HAP-1 (cell line): Measurements from ENCODE around the gene MAP6.
"Not testable (repeated sequence)": the region's sequence is repeated elsewhere in the genome, so short reads cannot be mapped to it uniquely, and the experiment has no call there.

Experiments used
- DNase-seq, 2 experiments: peaks; one replicate each; pipeline ENCODE4 v3.0.0-alpha.2; 2016 to 2020; ENCODE audit warnings: low spot score in 2 of 2
- H3K27me3 ChIP-seq: fragments of 250-450 bp; sonication (Bioruptor Pico); 2 replicates; pipeline ENCODE4 v1.5.1; 2020; ENCODE audit warnings: low read depth, mild to moderate bottlenecking, moderate library complexity
- H3K36me3 ChIP-seq: fragments of 250-450 bp; sonication (Bioruptor Pico); replicated peaks from 2 replicates; pipeline ENCODE4 v1.5.1; 2020; ENCODE audit warnings: mild to moderate bottlenecking
- H3K4me1 ChIP-seq: fragments of 250-450 bp; sonication (Bioruptor Pico); 2 replicates; pipeline ENCODE4 v1.5.1; 2020; ENCODE audit warnings: mild to moderate bottlenecking
- H3K4me3 ChIP-seq: fragments of 250-450 bp; sonication (Bioruptor Pico); 2 replicates; pipeline ENCODE4 v1.5.1; 2020; ENCODE audit warnings: mild to moderate bottlenecking, moderate library complexity
- H3K9me3 ChIP-seq: fragments of 250-450 bp; sonication (Bioruptor Pico); 2 replicates; pipeline ENCODE4 v1.5.1; 2020; ENCODE audit warnings: mild to moderate bottlenecking, moderate library complexity
- in situ Hi-C: fragments of 300-500 bp; cut with MboI; formaldehyde crosslinking; loops from 3 replicates; pipeline ENCODE4 v1.14.3; 2020; ENCODE audit warnings: low sequenced_read_pairs, inconsistent platforms, mixed read lengths

MAP6 gene

GRCh38 chr11:75683856-75684255 is 15.0 kb upstream of the MAP6 start:
- H3K36me3 ChIP-seq, in situ Hi-C loops, H3K4me1 ChIP-seq, DNase-seq, H3K4me3 ChIP-seq, H3K9me3 ChIP-seq: not testable (repeated sequence)
- H3K27me3 ChIP-seq = peaks cover 15% of the 10 kb centered on the region

GRCh38 chr11:75679566-75679965 is 10.7 kb upstream of the MAP6 start:
- Histone ChIP-seq H3K27me3 (peaks cover 26% of the 10 kb centered on the region), H3K36me3 (no peaks in the 10 kb centered on the region)
- in situ Hi-C loops = no loop called here

GRCh38 chr11:75678620-75679259 is 9.9 kb upstream of the MAP6 start:
- Histone ChIP-seq H3K4me3 (no peak overlapping the region), H3K36me3 (no peaks in the 10 kb centered on the region), H3K27me3 (peaks cover 20% of the 10 kb centered on the region; the same call in 1 of the 2 replicates), H3K9me3 (0 out of 2 replicates have a peak, but pooled peaks cover 3% of the 10 kb centered on the region), H3K4me1 (no peaks in the 10 kb centered on the region)
- DNase-seq = no peak
- in situ Hi-C loops = no loop called here

More at GRCh38 chr11:75679566-75679965, 10.7 kb upstream of the MAP6 start:
- 0 out of 2 replicates have a peak, but pooled peaks cover 5% of the 10 kb centered on the region for H3K9me3 ChIP-seq
- no peaks in the 10 kb centered on the region for H3K4me1 ChIP-seq
- DNase-seq = no peak
- no peak overlapping the region for H3K4me3 ChIP-seq

- in situ Hi-C loops = no loop called here
- no peaks in the 10 kb centered on the region for H3K4me1 ChIP-seq
- H3K27me3 ChIP-seq = peaks cover 15% of the 10 kb centered on the region; the same call in 1 of the 2 replicates
- H3K9me3 ChIP-seq = 0 out of 2 replicates have a peak, but pooled peaks cover 3% of the 10 kb centered on the region
- H3K36me3 ChIP-seq = no peaks in the 10 kb centered on the region
- no peak for DNase-seq
- H3K4me3 ChIP-seq = no peak overlapping the region
Observed at GRCh38 chr11:75677909-75678308, 9.1 kb upstream of the MAP6 start.

- in situ Hi-C loops = no loop called here
Observed at GRCh38 chr11:75677275-75677674, 8.4 kb upstream of the MAP6 start.

GRCh38 chr11:75673977-75674582 is 5.2 kb upstream of the MAP6 start:
- DNase-seq = no peak
- no peaks in the 10 kb centered on the region for H3K4me1 ChIP-seq
- peaks cover 33% of the 10 kb centered on the region for H3K27me3 ChIP-seq
- H3K9me3 ChIP-seq = 0 out of 2 replicates have a peak, but pooled peaks cover 3% of the 10 kb centered on the region
- in situ Hi-C loops = no loop called here
- no peak overlapping the region for H3K4me3 ChIP-seq
- H3K36me3 ChIP-seq = no peaks in the 10 kb centered on the region

More at GRCh38 chr11:75677275-75677674, 8.4 kb upstream of the MAP6 start:
- no peak for DNase-seq
- Histone ChIP-seq H3K4me3 (no peak overlapping the region), H3K36me3 (no peaks in the 10 kb centered on the region), H3K4me1 (no peaks in the 10 kb centered on the region), H3K27me3 (peaks cover 15% of the 10 kb centered on the region; the same call in 1 of the 2 replicates), H3K9me3 (0 out of 2 replicates have a peak, but pooled peaks cover 3% of the 10 kb centered on the region)

GRCh38 chr11:75667831-75668450 is 897 bp downstream of the MAP6 start:
- in situ Hi-C loops = no loop called here
- peak; percentile 56 to 87 for DNase-seq
- H3K27me3 ChIP-seq = peaks cover 34% of the 10 kb centered on the region
- no peaks in the 10 kb centered on the region for H3K9me3 ChIP-seq
- no peaks in the 10 kb centered on the region for H3K36me3 ChIP-seq
- peaks cover 18% of the 10 kb centered on the region for H3K4me1 ChIP-seq
- peak overlapping the region; percentile 26 for H3K4me3 ChIP-seq

DNA sequence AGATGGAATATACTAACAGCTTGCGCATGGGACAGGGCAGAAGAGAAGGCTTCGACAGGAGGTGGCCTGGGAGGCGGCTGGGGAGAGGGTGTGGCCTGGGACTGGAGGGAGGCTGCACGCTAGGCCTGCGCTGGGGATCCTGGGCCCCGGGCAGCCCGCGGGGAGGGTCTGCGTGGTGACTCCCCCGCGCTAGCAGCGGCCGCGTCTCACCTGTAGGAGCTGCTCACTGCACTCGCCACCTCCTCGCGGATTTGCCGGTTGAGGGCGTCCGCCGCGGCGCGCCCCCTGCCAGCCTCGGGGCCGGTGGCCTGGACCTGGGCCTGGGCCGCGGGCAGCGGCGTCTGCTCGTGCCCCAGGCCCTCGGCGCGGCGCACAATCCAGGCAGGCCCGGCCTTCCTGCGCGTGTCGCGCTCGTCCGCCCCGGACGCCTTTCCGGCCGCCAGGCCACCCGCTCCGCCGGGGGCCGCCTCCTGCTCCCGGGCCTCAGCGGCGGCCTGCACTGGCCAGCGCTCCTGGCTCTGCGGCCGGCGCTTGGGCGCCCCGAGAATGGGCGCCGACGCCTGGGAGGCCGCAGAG is 1.5 kb downstream of the MAP6 start:
- H3K36me3 ChIP-seq = no peaks in the 10 kb centered on the region
- peaks cover 34% of the 10 kb centered on the region for H3K27me3 ChIP-seq
- no peaks in the 10 kb centered on the region for H3K9me3 ChIP-seq
- H3K4me3 ChIP-seq = peak overlapping the region; percentile 26
- peak in 1 of 2 experiments; percentile 63 for DNase-seq
- peaks cover 18% of the 10 kb centered on the region for H3K4me1 ChIP-seq
- in situ Hi-C loops = no loop called here

DNA sequence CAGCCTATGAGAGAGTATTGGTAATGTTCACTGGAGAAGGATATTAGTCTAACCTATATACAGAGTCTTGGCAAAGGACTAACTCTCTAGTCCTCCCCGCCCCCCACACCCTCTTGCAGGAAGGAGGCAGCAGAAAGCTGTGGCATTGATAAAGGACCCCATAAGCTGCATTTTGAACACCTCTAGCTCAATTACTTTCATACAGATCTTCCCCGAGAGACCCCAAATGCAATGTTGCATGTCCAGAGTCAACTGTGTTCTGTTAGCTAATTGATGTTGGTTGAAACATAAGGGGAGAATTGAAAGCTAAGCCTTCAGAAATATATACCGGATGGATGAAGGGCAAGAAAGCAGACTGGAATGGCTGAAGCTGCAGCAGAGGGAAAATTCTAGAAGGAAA is 2.8 kb downstream of the MAP6 start:
- Histone ChIP-seq H3K9me3 (no peaks in the 10 kb centered on the region), H3K4me3 (no peak overlapping the region), H3K27me3 (peaks cover 30% of the 10 kb centered on the region), H3K36me3 (no peaks in the 10 kb centered on the region), H3K4me1 (peaks cover 18% of the 10 kb centered on the region)
- DNase-seq = no peak
- in situ Hi-C loops = no loop called here

DNA sequence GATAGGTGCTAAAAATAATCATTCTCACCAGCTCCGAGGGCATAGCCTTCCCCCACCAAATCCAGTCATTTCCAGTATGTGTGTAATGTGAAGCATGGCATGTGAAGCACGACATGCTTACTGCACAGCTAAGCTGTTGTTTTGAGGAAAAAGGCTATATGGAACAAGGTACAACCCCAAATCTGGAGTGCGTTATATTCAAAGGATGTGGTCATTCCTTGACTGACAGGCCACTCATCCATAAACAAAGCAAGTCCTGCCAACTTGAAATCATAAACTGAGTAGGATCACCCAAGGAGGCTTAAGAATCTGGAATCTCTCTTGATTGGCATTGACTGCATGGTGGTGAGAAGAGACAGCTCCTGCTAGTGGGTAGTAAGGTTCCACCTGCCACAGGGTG is 3.7 kb downstream of the MAP6 start:
- H3K4me3 ChIP-seq = no peak overlapping the region
- no peaks in the 10 kb centered on the region for H3K9me3 ChIP-seq
- H3K27me3 ChIP-seq = peaks cover 23% of the 10 kb centered on the region
- H3K4me1 ChIP-seq = peaks cover 18% of the 10 kb centered on the region
- in situ Hi-C loops = no loop called here
- no peaks in the 10 kb centered on the region for H3K36me3 ChIP-seq
- DNase-seq = no peak

DNA sequence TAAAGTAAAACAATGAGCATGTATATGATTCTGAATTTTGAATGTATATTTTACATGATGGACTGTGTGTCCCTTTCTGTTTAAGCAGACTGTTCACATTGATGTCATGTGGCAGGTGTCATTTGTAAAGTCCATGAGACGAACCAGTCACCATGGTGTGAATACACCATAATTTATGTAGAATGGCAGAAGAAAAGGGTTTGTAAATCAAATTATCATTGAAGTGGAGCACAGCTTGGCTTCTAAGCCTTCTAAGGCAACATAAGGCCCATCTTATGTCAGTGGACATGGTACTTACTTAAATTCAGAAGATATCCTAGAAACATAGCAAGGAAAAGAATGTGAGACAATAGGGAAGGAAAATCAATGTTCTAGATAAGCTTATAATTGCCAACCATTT is 4.4 kb downstream of the MAP6 start:
- Histone ChIP-seq H3K36me3 (no peaks in the 10 kb centered on the region), H3K4me1 (peaks cover 18% of the 10 kb centered on the region), H3K9me3 (no peaks in the 10 kb centered on the region), H3K27me3 (peaks cover 15% of the 10 kb centered on the region), H3K4me3 (no peak overlapping the region)
- no peak for DNase-seq
- in situ Hi-C loops = no loop called here

- no peak overlapping the region for H3K4me3 ChIP-seq
- peaks cover 10% of the 10 kb centered on the region for H3K27me3 ChIP-seq
- peaks cover 18% of the 10 kb centered on the region for H3K4me1 ChIP-seq
- peak; percentile 71 to 97 for DNase-seq
- no peaks in the 10 kb centered on the region for H3K9me3 ChIP-seq
- H3K36me3 ChIP-seq = no peaks in the 10 kb centered on the region
- in situ Hi-C loops = no loop called here
Observed at GRCh38 chr11:75663808-75664207, 5.0 kb downstream of the MAP6 start.

- peaks cover 19% of the 10 kb centered on the region for H3K4me1 ChIP-seq
- DNase-seq = no peak
- H3K9me3 ChIP-seq = no peaks in the 10 kb centered on the region
- in situ Hi-C loops = no loop called here
- no peaks in the 10 kb centered on the region for H3K36me3 ChIP-seq
- H3K27me3 ChIP-seq = no peaks in the 10 kb centered on the region
- H3K4me3 ChIP-seq = no peak overlapping the region
Observed at GRCh38 chr11:75659836-75660235, 9.0 kb downstream of the MAP6 start.
